GM18870 (cell line): ENCODE measurements around the gene NUMB.
A peak's percentile ranks its signal among the peaks of the same experiment; 100 is the strongest.

Source experiments
- ATAC-seq: cut with Tn5 transposase; IDR thresholded peaks from one replicate; pipeline ENCODE4 v1.9.1; 2021; ENCODE audit warnings: moderate library complexity; ENCODE audit not compliant: unreplicated experiment

NUMB gene

GRCh38 chr14:73458183-73458976 is at the start of gene NUMB:
NUMB (minus strand) TSS chr14:73458546; CDS start chr14:73355751, 102,795 bp downstream.
- ATAC-seq: peak; percentile 93

GRCh38 chr14:73503648-73504047 is 45.3 kb upstream of the NUMB start:
- no peak for ATAC-seq

GRCh38 chr14:73502017-73502619 is 43.8 kb upstream of the NUMB start:
- ATAC-seq: no peak

GRCh38 chr14:73500360-73500759 is 42.0 kb upstream of the NUMB start:
- ATAC-seq: no peak

- no peak for ATAC-seq
These were observed 36.2 kb upstream of the NUMB start for GRCh38 chr14:73494593-73494992.

GRCh38 chr14:73492670-73493069 is 34.3 kb upstream of the NUMB start:
- ATAC-seq: no peak

- ATAC-seq: no peak
These were observed 33.8 kb upstream of the NUMB start for GRCh38 chr14:73492043-73492552.

GRCh38 chr14:73491256-73492042 is 33.1 kb upstream of the NUMB start:
- peak; percentile 45 for ATAC-seq

GRCh38 chr14:73489481-73490175 is 31.3 kb upstream of the NUMB start:
- ATAC-seq: no peak

- no peak for ATAC-seq
These were observed 20.3 kb upstream of the NUMB start for GRCh38 chr14:73478684-73479083.

GRCh38 chr14:73477618-73478266 is 19.4 kb upstream of the NUMB start:
- no peak for ATAC-seq

GRCh38 chr14:73476451-73476931 is 18.1 kb upstream of the NUMB start:
- no peak for ATAC-seq

- no peak for ATAC-seq
These were observed 16.6 kb upstream of the NUMB start for GRCh38 chr14:73474952-73475351.

GRCh38 chr14:73472185-73473114 is 14.1 kb upstream of the NUMB start:
- peak; percentile 41 for ATAC-seq

- ATAC-seq: no peak
These were observed 13.3 kb upstream of the NUMB start for GRCh38 chr14:73471582-73472184.

GRCh38 chr14:73468828-73469375 is 10.6 kb upstream of the NUMB start:
- ATAC-seq: no peak

GRCh38 chr14:73467800-73468199 is 9.5 kb upstream of the NUMB start:
- ATAC-seq: no peak

GRCh38 chr14:73467377-73467776 is 9.0 kb upstream of the NUMB start:
- no peak for ATAC-seq
